Endothelial cell of umbilical vein (primary cell): ENCODE measurements around the gene EHD2. TPM values are rescaled to one million over a fixed set of nuclear protein-coding genes. Genes with fewer than 3 reads are reported as not detected.

Experiments used
- BruUV-seq: library from RNA; stranded (reverse); fragments of 400-500 nt; replicated peaks from 2 replicates; lab custom pipeline; 2021; lab: Mats Ljungman, UMichigan
- CTCF ChIA-PET: fragments of 300-600, 350-600 bp; sonication (Branson Sonifier 250); formaldehyde crosslinking; loops from one replicate; lab custom pipeline; 2021; ENCODE audit warnings: antibody characterized with exemption, inconsistent platforms; lab: Charles Lee
- POLR2A ChIA-PET: fragments of 300-600, 350-600 bp; sonication (Branson Sonifier 250); formaldehyde crosslinking; loops from one replicate; lab custom pipeline; 2021; ENCODE audit warnings: antibody characterized with exemption, inconsistent platforms; lab: Charles Lee
- DNase-seq: peaks from one replicate; pipeline ENCODE4 v3.0.0-alpha.2; 2011; ENCODE audit warnings: low read depth, low spot score
- FAIRE-seq: peaks from 2 replicates; lab custom pipeline; 2011; peaks lifted over from hg19 to GRCh38; lab: Jason Lieb, UNC
- H2AFZ ChIP-seq: 2 replicates; pipeline ENCODE4 v1.6.0; 2012; ENCODE audit warnings: low read depth, low read length, control low read depth, inconsistent platforms
- H3K27ac ChIP-seq: 2 replicates; pipeline ENCODE4 v1.5.1; 2011; ENCODE audit warnings: low read depth, mild to moderate bottlenecking, control low read depth, low read length, moderate library complexity; ENCODE audit not compliant: insufficient read depth
- H3K27me3 ChIP-seq, 2 experiments: 2 replicates each; pipeline versions ENCODE4 v1.6.0 to v1.6.1; 2011; ENCODE audit warnings: low read length in 2 of 2, mixed read lengths in 1 of 2; ENCODE audit not compliant: control insufficient read depth in 2 of 2, insufficient read depth in 2 of 2
- H3K36me3 ChIP-seq, 2 experiments: 2 replicates in 1 of 2; 3 replicates in 1 of 2; pipeline ENCODE4 v1.5.1; 2011; ENCODE audit warnings: low read length in 2 of 2, mild to moderate bottlenecking in 1 of 2, moderate library complexity in 1 of 2; ENCODE audit not compliant: control insufficient read depth in 2 of 2, insufficient read depth in 2 of 2; ENCODE audit errors: extremely low read depth in 1 of 2
- H3K4me1 ChIP-seq: 3 replicates; pipeline ENCODE4 v1.5.1; 2011; ENCODE audit warnings: mild to moderate bottlenecking, low read length; ENCODE audit not compliant: control insufficient read depth, insufficient read depth; ENCODE audit errors: extremely low read depth
- H3K4me2 ChIP-seq: 2 replicates; pipeline ENCODE4 v1.6.1; 2011; ENCODE audit warnings: low read length, control low read depth, mixed read lengths; ENCODE audit not compliant: insufficient read depth
- H3K4me3 ChIP-seq, 3 experiments: fragments of 200-600 bp in 1 of 3; sonication (generic), shearing (Covaris generic) in 1 of 3; replicated peaks in 1 of 3; 2 replicates each; pipeline ENCODE4 v1.5.1; 2011 to 2016; ENCODE audit warnings: control low read depth in 3 of 3, low read length in 3 of 3, mild to moderate bottlenecking in 2 of 3, inconsistent platforms in 1 of 3, low read depth in 1 of 3, moderate library complexity in 1 of 3; ENCODE audit not compliant: insufficient read depth in 1 of 3
- H3K79me2 ChIP-seq: 2 replicates; pipeline ENCODE4 v1.6.0; 2012; ENCODE audit warnings: low read length, inconsistent platforms; ENCODE audit not compliant: control insufficient read depth, insufficient read depth
- H3K9ac ChIP-seq: replicated peaks from 2 replicates; pipeline ENCODE3; 2011; ENCODE audit warnings: low read length, control low read depth; ENCODE audit not compliant: insufficient read depth; ENCODE audit errors: extremely low read depth
- H3K9me1 ChIP-seq: replicated peaks from 3 replicates; pipeline ENCODE4 v1.6.0; 2011; ENCODE audit warnings: mild to moderate bottlenecking, low read length; ENCODE audit not compliant: control insufficient read depth, insufficient read depth; ENCODE audit errors: extremely low read depth
- H3K9me3 ChIP-seq: replicated peaks from 2 replicates; pipeline ENCODE4 v1.5.1; 2012; ENCODE audit warnings: low read length, inconsistent platforms; ENCODE audit not compliant: control insufficient read depth, insufficient read depth
- H4K20me1 ChIP-seq: replicated peaks from 2 replicates; pipeline ENCODE3; 2011; ENCODE audit warnings: mild to moderate bottlenecking, low read length; ENCODE audit not compliant: control insufficient read depth, insufficient read depth; ENCODE audit errors: extremely low read depth
- EZH2 ChIP-seq: IDR thresholded peaks from 2 replicates; pipeline ENCODE4 v1.6.1; 2012; ENCODE audit warnings: borderline replicate concordance, low read depth, mild to moderate bottlenecking, moderate library complexity, low read length, inconsistent platforms; ENCODE audit not compliant: severe bottlenecking
- FOS ChIP-seq: IDR thresholded peaks from 2 replicates; pipeline ENCODE4 v1.6.1; 2011; ENCODE audit warnings: mild to moderate bottlenecking, low read length, moderate library complexity, borderline replicate concordance; ENCODE audit not compliant: insufficient read depth
- GATA2 ChIP-seq: IDR thresholded peaks from 2 replicates; pipeline ENCODE4 v1.7.0; 2011; ENCODE audit warnings: low read depth, mild to moderate bottlenecking, moderate library complexity, mixed read lengths, low read length; ENCODE audit not compliant: insufficient read length, insufficient read depth
- JUN ChIP-seq: IDR thresholded peaks from 2 replicates; pipeline ENCODE4 v1.6.1; 2011; ENCODE audit warnings: borderline replicate concordance, low read depth; ENCODE audit not compliant: insufficient read length, insufficient read depth
- MAX ChIP-seq: IDR thresholded peaks from 2 replicates; pipeline ENCODE4 v1.6.1; 2011; ENCODE audit not compliant: insufficient read depth, insufficient read length
- MYC ChIP-seq: IDR thresholded peaks from one replicate; pipeline ENCODE4 v1.6.1; 2011; ENCODE audit warnings: mild to moderate bottlenecking, low read depth, low read length
- POLR2A ChIP-seq: IDR thresholded peaks from 2 replicates; pipeline ENCODE4 v1.6.1; 2012; ENCODE audit warnings: low read depth, mild to moderate bottlenecking, control low read depth, low read length
- POLR2AphosphoS5 ChIP-seq: IDR thresholded peaks from 2 replicates; pipeline ENCODE4 v1.6.1; 2012; ENCODE audit warnings: low read depth, mild to moderate bottlenecking, control low read depth, low read length, moderate library complexity; ENCODE audit not compliant: insufficient read depth
- dilution Hi-C: fragments of 300-500 bp; cut with MboI; formaldehyde crosslinking; loops from one replicate; pipeline ENCODE4 v1.15.0; 2019; ENCODE audit warnings: low sequenced_read_pairs; ENCODE audit not compliant: extremely low pct_ligation_motif_present
- intact Hi-C: fragments of 100-400 bp; cut with micrococcal nuclease; formaldehyde crosslinking; loops from one replicate; pipeline ENCODE4 v1.10.0; 2022
- polyA plus RNA-seq, 4 experiments: library from polyadenylated mRNA; depleted of rRNA in 3 of 4; stranded (reverse) in 3 of 4; unstranded in 1 of 4; fragments of >200 nt; gene quantifications; 2 replicates each; pipeline versions ENCODE4 v1.2.1 to v1.2.3, GENCODE V29; 2011 to 2012; ENCODE audit warnings: missing spikeins in 1 of 4
- total RNA-seq: library from RNA; stranded (reverse); gene quantifications from 2 replicates; pipeline ENCODE4 v1.2.3, GENCODE V29; 2021
- TF ChIP-seq, protein P1 (sequence below), 2 donors: IDR thresholded peaks; 1 replicate in 1 of 2; 2 replicates in 1 of 2; pipeline ENCODE4 v1.5.1; 2011; ENCODE audit warnings: low read length in 2 of 2, mild to moderate bottlenecking in 2 of 2, moderate library complexity in 2 of 2, control low read depth in 1 of 2, inconsistent platforms in 1 of 2, low read depth in 1 of 2; ENCODE audit not compliant: insufficient read depth in 1 of 2; ENCODE audit errors: extremely low read depth in 1 of 2

EHD2 gene
- total and polyA plus RNA-seq, 2 donors (not counting 3 experiments of a cell fraction or from before 2014, with no cell fraction given): 110 to 220 TPM

DNA sequence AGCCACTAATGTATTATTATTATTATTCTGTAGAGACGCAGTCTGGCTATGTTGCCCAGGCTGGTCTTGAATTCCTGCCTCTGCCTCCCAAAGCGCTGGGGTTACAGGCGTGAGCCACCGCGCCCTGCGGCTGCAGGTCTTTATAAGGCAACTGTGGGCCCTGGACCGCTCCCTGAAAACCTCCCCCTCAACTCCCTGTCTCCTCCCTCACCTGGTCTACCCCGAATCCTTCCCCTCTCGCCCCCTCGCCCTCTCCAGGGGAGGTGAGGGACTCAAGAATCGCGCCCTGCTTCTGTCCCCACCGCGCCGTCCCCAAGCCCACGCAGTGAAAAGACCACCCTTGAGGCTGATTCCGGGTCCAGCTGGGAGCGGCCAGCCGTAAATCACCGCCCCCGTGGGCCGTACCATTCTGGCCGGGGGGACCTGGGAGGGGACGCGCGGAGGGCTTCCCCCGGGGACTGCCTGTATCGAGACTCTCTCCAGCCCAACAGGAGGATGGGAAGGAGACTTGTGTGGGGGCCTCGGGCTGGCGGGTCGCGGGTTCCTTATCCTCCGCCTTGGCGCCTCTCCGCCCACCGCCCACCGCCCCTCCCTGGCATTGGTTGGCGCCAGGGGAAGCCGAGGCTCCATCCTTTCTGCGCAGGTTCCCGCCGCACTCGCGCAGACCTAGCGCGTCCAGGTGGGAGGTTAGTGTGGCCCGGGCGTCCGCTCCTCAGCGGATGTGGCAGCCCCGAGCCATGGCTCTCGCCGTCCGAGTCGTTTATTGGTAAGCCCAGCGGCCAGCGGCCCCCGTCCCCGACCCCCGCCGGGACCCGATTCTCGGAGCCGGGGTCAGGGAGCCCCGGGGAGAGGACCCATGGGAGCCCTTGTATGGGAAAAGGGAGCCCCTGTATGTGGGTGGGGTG, 65.1 kb downstream of the EHD2 start, which contains the start of gene SELENOW:
TSS of gene SELENOW (plus strand) at position 655 of the 905 bp plus-strand sequence. CDS start at position 738, 83 bp downstream.
- POLR2A ChIA-PET: no interaction called here
- BruUV-seq: no TSS peak
- dilution Hi-C loops: no loop called here

More for the DNA sequence above, 65.1 kb downstream of the EHD2 start, which contains the start of gene SELENOW:
- peak; percentile 21 for FAIRE-seq
- TF ChIP-seq POLR2A: peak; percentile 93
- TF ChIP-seq GATA2: no peak
- no peak for TF ChIP-seq MYC
- TF ChIP-seq, protein P1, sequence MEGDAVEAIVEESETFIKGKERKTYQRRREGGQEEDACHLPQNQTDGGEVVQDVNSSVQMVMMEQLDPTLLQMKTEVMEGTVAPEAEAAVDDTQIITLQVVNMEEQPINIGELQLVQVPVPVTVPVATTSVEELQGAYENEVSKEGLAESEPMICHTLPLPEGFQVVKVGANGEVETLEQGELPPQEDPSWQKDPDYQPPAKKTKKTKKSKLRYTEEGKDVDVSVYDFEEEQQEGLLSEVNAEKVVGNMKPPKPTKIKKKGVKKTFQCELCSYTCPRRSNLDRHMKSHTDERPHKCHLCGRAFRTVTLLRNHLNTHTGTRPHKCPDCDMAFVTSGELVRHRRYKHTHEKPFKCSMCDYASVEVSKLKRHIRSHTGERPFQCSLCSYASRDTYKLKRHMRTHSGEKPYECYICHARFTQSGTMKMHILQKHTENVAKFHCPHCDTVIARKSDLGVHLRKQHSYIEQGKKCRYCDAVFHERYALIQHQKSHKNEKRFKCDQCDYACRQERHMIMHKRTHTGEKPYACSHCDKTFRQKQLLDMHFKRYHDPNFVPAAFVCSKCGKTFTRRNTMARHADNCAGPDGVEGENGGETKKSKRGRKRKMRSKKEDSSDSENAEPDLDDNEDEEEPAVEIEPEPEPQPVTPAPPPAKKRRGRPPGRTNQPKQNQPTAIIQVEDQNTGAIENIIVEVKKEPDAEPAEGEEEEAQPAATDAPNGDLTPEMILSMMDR (IDR thresholded peaks at IDR 0.05; ENCODE audit: extremely low read depth in 1 of 2, insufficient read depth in 1 of 2, low read depth in 1 of 2, low read length in 2 of 2): no peak
- peak; percentile 94 for TF ChIP-seq POLR2AphosphoS5
- no peak for TF ChIP-seq JUN
- no peak for TF ChIP-seq EZH2
- no peak for TF ChIP-seq FOS
- TF ChIP-seq MAX: no peak
- Histone ChIP-seq H3K4me3 (peak within 1 kb of the TSS; percentile 85 to 93 (median 89)), H3K79me2 (peaks cover 30% of the 10 kb centered on the region), H3K4me2 (peak within 1 kb of the TSS; percentile 96), H3K36me3 (peaks cover 0 to 13% of the 10 kb centered on the region in 2 experiments), H3K9me3 (no peaks in the 10 kb centered on the region), H3K9me1 (no peaks in the 10 kb centered on the region), H3K4me1 (peaks cover 14% of the 10 kb centered on the region), H3K27me3 (no peaks in the 10 kb centered on the region), H4K20me1 (no peaks in the 10 kb centered on the region), H2AFZ (peak within 1 kb of the TSS; percentile 96), H3K27ac (peak within 1 kb of the TSS; percentile 95), H3K9ac (peak within 1 kb of the TSS; percentile 93)
- intact Hi-C loops: loop anchor here (1.0 kb wide), 1 partner anchor 12 kb away; no protein-coding TSS in a partner anchor
- peak; percentile 78 for DNase-seq
- CTCF ChIA-PET: interaction anchor here (0.6 to 1.0 kb wide), 3 partner anchors 12 to 65 kb away, joined by 3 to 6 read pairs (median 5); partner anchors contain the start of gene EHD2
